Activated naive CD8-positive, alpha-beta T cell treated with anti-CD3 and anti-CD28 coated beads, Interleukin-2, amount 50 U/mL, for 16 hours (primary cell): ENCODE measurements around the gene IGSF21.

Experiments
- DNase-seq: peaks from one replicate; pipeline ENCODE4 v3.0.0-alpha.2; 2020; ENCODE audit warnings: low read depth, low spot score

The IGSF21 gene

GRCh38 chr1:18094096-18094495 lies 13.5 kb upstream of the IGSF21 start:
- no peak for DNase-seq

GRCh38 chr1:18097206-18097605 lies 10.4 kb upstream of the IGSF21 start:
- DNase-seq, result no peak

- DNase-seq, result no peak
These were observed 8.6 kb upstream of the IGSF21 start for GRCh38 chr1:18099026-18099425.

- no peak for DNase-seq
These were observed 7.5 kb upstream of the IGSF21 start for GRCh38 chr1:18100060-18100459.

- DNase-seq, result no peak
These were observed 7.0 kb upstream of the IGSF21 start for GRCh38 chr1:18100491-18101063.

- DNase-seq, result no peak
These were observed 6.1 kb upstream of the IGSF21 start for GRCh38 chr1:18101508-18101907.

GRCh38 chr1:18103788-18104421 lies 3.7 kb upstream of the IGSF21 start:
- no peak for DNase-seq

- DNase-seq, result no peak
These were observed 3.0 kb upstream of the IGSF21 start for GRCh38 chr1:18104546-18105100.

GRCh38 chr1:18105196-18105595 lies 2.4 kb upstream of the IGSF21 start:
- DNase-seq, result no peak

- DNase-seq, result no peak
These were observed 880 bp downstream of the IGSF21 start for GRCh38 chr1:18108299-18109057.

- DNase-seq, result no peak
These were observed 1.6 kb downstream of the IGSF21 start for GRCh38 chr1:18109058-18109755.

- no peak for DNase-seq
These were observed 2.4 kb downstream of the IGSF21 start for GRCh38 chr1:18109756-18110597.

- DNase-seq, result no peak
These were observed 3.0 kb downstream of the IGSF21 start for GRCh38 chr1:18110598-18110939.

GRCh38 chr1:18110968-18111367 lies 3.4 kb downstream of the IGSF21 start:
- DNase-seq, result no peak

- DNase-seq, result no peak
These were observed 4.2 kb downstream of the IGSF21 start for GRCh38 chr1:18111605-18112297.

- DNase-seq, result no peak
These were observed 5.0 kb downstream of the IGSF21 start for GRCh38 chr1:18112611-18113010.

GRCh38 chr1:18114726-18115410 lies 7.3 kb downstream of the IGSF21 start:
- no peak for DNase-seq

GRCh38 chr1:18116777-18117176 lies 9.2 kb downstream of the IGSF21 start:
- DNase-seq, result no peak

- DNase-seq, result no peak
These were observed 10.5 kb downstream of the IGSF21 start for GRCh38 chr1:18118078-18118477.

- DNase-seq, result no peak
These were observed 10.9 kb downstream of the IGSF21 start for GRCh38 chr1:18118491-18118890.
